SU-DHL-6 (cell line): ENCODE measurements around the gene ERGIC2.

Experiments
- CTCF ChIP-seq: fragments of 200-600 bp; sonication (generic); IDR thresholded peaks from one replicate; pipeline ENCODE4 v1.5.1; 2017; ENCODE audit warnings: antibody characterized with exemption, mild to moderate bottlenecking, low read length, moderate library complexity; ENCODE audit not compliant: insufficient read depth, poor library complexity, severe bottlenecking
- EZH2phosphoT487 ChIP-seq: fragments of 200-600 bp; sonication (generic), shearing (Covaris generic); conservative IDR thresholded peaks from 2 replicates; pipeline ENCODE4 v1.6.1; 2018; ENCODE audit warnings: mild to moderate bottlenecking, antibody characterized with exemption, low read length, moderate library complexity, mixed read lengths

DNA sequence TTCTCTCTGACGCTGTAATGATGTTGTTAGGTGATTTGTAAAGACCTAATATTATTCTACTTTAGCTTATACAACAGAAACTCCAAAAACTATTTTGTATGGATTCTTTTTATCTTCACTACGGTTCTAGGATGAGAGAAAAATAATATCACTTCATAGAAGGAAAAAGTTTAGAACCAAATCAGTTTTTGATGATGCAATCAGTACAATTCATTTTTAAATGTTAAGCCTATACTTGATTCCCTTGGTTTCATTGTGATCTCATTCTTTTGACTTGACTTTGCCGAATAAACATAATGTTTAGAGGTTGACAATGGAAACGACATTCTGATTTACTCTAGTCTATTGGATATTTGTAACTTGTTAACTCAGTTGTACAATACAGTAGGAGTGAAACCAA, 24.6 kb upstream of the ERGIC2 start:
- TF ChIP-seq CTCF: no peak
- TF ChIP-seq EZH2phosphoT487: no peak
